Measurements from ENCODE around the gene GPR161. TPM values are rescaled to one million over a fixed set of nuclear protein-coding genes. Genes with fewer than 3 reads are reported as not detected.
A peak's percentile ranks its signal among the peaks of the same experiment; 100 is the strongest.

GPR161 gene
- total and polyA plus RNA-seq, 9 of the 15 experiments (the other 6 are each of a cell fraction or from before 2014, with no cell fraction given): 0.15 to 2.4 (median 0.76) TPM

DNA sequence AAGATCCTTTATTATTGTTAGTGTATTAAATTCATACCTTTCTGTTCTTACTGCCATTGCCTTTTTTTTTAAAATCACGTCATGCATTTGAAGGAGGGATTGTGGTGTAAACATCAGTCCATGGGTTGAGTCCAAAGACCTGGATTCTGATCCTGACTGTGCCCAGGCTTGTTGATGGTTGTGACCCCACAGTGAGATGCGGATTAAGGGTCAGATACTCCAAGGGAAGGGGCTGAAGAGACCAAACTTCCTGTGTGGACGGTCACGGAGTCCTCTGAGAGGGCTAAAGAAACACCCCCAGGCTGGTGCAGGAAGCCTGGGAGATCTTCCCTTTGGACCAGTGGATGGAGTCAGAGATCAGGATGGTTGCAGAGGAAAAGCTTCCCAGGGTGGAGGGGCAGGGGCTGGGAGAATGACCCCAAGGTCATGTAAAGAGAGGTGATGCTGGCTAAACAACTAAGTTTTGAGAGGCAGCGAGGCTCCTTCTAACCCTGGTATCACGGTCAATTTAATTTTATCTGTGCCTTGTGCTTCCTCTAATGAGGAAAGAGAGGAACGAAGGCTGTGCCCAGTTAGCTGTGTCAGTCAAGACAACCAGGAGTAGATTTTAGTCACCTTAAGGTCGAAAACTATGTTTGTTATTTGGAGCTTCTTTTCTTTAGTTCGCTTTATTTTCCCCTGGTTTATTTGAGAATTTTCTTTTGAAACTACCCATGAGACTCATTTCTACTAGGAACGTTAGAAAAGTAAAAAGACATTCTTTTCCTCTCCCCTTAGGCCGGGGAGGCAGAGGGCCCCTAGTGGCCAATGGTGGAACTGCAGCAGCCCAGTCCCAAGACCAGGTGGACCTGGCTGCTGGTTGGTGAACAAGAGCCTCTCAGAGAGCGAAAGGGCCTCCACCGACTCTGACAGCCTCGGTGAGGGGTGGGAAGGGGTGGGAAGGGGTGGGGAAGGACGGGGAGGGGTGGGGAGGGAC lies 8.7 kb upstream of the GPR161 start (continued):
- TF ChIP-seq, protein P1, sequence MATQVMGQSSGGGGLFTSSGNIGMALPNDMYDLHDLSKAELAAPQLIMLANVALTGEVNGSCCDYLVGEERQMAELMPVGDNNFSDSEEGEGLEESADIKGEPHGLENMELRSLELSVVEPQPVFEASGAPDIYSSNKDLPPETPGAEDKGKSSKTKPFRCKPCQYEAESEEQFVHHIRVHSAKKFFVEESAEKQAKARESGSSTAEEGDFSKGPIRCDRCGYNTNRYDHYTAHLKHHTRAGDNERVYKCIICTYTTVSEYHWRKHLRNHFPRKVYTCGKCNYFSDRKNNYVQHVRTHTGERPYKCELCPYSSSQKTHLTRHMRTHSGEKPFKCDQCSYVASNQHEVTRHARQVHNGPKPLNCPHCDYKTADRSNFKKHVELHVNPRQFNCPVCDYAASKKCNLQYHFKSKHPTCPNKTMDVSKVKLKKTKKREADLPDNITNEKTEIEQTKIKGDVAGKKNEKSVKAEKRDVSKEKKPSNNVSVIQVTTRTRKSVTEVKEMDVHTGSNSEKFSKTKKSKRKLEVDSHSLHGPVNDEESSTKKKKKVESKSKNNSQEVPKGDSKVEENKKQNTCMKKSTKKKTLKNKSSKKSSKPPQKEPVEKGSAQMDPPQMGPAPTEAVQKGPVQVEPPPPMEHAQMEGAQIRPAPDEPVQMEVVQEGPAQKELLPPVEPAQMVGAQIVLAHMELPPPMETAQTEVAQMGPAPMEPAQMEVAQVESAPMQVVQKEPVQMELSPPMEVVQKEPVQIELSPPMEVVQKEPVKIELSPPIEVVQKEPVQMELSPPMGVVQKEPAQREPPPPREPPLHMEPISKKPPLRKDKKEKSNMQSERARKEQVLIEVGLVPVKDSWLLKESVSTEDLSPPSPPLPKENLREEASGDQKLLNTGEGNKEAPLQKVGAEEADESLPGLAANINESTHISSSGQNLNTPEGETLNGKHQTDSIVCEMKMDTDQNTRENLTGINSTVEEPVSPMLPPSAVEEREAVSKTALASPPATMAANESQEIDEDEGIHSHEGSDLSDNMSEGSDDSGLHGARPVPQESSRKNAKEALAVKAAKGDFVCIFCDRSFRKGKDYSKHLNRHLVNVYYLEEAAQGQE (IDR thresholded peaks at IDR 0.05; ENCODE audit: borderline replicate concordance): peak; percentile 29; the same call in 1 of the 2 replicates
- TF ChIP-seq, protein P1 (CRISPR knock-in tag; IDR thresholded peaks at IDR 0.05; ENCODE audit: low read depth): no peak

All from K562 (cell line).